ENCODE results near the gene THEMIS.

Gene THEMIS

DNA sequence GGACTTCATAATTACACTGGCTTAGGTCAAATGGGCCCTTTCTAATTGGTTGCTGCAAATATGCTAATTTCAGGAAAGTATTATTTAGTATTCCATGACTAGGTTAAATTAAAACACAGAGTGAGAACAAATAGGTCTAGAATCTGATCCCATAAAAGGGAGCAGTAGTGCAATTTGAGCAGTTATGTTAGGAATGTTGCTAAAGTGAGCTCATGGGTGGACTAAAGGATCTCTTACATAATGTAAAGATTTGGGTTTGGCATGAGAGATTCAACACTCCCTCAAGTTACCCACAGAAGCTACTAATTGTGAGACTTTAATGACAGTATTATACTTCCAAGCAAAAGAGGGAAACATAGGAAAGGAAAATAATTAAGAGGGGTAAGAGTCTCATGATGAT lies 214.8 kb downstream of the THEMIS start:
- Histone ChIP-seq H3K27me3 (ENCODE audit: insufficient read depth, poor library complexity, severe bottlenecking) (peaks cover 12% of the 10 kb centered on the region), H3K27ac (ENCODE audit: poor library complexity, severe bottlenecking) (no peak overlapping the region), H3K36me3 (ENCODE audit: low read depth) (no peaks in the 10 kb centered on the region), H3K9me3 (ENCODE audit: severe bottlenecking) (no peaks in the 10 kb centered on the region), H3K4me1 (ENCODE audit: insufficient read depth, poor library complexity, severe bottlenecking) (no peaks in the 10 kb centered on the region), H3K4me3 (ENCODE audit: severe bottlenecking) (no peak overlapping the region)
- TF ChIP-seq, protein P1, sequence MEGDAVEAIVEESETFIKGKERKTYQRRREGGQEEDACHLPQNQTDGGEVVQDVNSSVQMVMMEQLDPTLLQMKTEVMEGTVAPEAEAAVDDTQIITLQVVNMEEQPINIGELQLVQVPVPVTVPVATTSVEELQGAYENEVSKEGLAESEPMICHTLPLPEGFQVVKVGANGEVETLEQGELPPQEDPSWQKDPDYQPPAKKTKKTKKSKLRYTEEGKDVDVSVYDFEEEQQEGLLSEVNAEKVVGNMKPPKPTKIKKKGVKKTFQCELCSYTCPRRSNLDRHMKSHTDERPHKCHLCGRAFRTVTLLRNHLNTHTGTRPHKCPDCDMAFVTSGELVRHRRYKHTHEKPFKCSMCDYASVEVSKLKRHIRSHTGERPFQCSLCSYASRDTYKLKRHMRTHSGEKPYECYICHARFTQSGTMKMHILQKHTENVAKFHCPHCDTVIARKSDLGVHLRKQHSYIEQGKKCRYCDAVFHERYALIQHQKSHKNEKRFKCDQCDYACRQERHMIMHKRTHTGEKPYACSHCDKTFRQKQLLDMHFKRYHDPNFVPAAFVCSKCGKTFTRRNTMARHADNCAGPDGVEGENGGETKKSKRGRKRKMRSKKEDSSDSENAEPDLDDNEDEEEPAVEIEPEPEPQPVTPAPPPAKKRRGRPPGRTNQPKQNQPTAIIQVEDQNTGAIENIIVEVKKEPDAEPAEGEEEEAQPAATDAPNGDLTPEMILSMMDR (IDR thresholded peaks at IDR 0.05; ENCODE audit: poor library complexity, severe bottlenecking) = no peak
- no peak for DNase-seq (ENCODE audit: low spot score)
- no peak for ATAC-seq (ENCODE audit: low read depth)

DNA sequence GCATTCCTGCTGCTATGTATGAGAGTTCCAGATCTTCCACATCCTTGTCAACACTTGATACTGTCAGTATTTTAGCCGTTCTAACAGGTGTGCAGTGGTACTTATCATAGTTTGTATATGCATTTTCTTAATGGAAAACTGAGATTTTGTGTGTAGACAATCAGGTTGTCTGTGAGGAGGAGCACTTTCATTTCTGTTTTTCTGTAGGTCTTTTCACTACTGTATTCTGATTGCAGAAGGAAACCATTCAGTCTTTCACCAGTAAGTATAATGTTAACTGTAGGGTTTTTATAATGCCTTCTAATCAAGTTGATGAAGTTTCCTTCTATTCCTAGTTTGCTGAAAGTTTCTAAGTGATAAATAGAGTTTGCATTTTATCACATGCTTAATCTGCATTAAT lies 216.4 kb downstream of the THEMIS start:
- DNase-seq (ENCODE audit: low spot score) (no peak), ATAC-seq (ENCODE audit: low read depth) (no peak)
- H3K27ac ChIP-seq (ENCODE audit: poor library complexity, severe bottlenecking) = no peak overlapping the region
- H3K4me3 ChIP-seq (ENCODE audit: severe bottlenecking) = no peak overlapping the region
- peaks cover 12% of the 10 kb centered on the region for H3K27me3 ChIP-seq (ENCODE audit: insufficient read depth, poor library complexity, severe bottlenecking)
- H3K9me3 ChIP-seq (ENCODE audit: severe bottlenecking) = no peaks in the 10 kb centered on the region
- TF ChIP-seq, protein P1 (IDR thresholded peaks at IDR 0.05; ENCODE audit: poor library complexity, severe bottlenecking) = no peak
- no peaks in the 10 kb centered on the region for H3K36me3 ChIP-seq (ENCODE audit: low read depth)
- no peaks in the 10 kb centered on the region for H3K4me1 ChIP-seq (ENCODE audit: insufficient read depth, poor library complexity, severe bottlenecking)
